ENCODE measurements around the gene CSTF1.

CSTF1 gene

DNA sequence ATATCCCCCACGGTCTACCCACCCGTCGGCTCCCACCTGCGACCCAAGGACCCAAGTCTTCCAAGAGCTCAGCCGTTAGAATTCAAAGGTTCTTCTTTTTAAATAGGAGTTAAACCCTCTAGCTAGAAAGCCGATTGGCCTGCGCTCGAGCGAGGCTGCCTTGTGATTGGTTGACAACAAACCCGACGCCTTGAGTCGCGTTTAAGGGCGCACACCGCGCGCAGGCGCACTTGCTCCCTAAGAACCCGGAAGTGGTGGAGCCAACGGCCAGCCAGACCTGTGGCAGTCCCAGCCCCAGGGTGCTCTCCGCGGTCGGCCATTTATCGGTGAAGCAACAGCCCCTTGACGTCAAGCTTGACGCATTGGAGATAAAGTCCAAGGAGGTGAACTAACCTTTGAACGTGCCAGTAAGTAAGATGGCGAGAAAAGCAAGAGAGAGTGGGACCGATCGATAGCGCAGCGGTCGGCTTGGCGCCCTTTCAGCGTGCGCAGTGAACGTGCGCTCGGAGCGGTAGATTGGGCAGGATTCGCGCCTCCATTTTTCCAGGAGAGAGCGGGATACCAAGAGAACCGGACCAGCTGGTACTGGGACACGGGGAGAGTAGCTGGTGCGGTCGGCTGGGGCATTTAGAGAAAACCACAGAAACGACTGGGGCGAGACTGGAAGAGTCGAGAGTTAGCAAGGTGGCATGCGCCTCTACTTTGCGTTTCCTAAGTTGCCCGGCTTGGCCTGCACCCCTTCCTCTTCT lies at the start of gene CSTF1, which contains the start of gene AURKA:
TSS of gene CSTF1 (plus strand) at position 514 of the 749 bp plus-strand sequence. CDS start 2,908 bp downstream, outside the sequence.
TSS of gene AURKA (minus strand) at position 84 of the 749 bp plus-strand sequence. CDS start 4,018 bp downstream, outside the sequence.
- DNase-seq = peak; percentile 99

DNA sequence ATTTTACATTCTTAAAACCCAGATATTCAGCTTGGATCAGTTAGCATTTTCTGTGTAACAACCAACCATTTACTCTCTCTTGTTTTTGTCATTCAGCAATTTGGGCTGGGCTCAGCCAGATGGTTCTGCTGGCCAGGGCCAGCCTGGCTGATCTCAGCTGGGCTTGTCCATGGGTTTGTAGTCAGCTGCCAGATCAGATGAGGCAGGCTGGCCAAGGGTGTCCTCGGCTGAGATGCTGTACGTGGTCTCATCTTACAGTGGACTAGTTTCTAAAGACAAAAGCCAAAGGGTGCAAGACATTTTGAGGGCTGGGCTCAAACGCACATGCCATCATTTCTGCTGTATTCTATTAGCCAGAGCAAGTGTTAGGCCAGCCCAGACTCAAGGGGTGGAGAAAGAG lies 49.7 kb upstream of the CSTF1 start:
- no peak for DNase-seq

- peak; percentile 75 for DNase-seq
These were observed 48.5 kb upstream of the CSTF1 start for GRCh38 chr20:56343861-56344381.

DNA sequence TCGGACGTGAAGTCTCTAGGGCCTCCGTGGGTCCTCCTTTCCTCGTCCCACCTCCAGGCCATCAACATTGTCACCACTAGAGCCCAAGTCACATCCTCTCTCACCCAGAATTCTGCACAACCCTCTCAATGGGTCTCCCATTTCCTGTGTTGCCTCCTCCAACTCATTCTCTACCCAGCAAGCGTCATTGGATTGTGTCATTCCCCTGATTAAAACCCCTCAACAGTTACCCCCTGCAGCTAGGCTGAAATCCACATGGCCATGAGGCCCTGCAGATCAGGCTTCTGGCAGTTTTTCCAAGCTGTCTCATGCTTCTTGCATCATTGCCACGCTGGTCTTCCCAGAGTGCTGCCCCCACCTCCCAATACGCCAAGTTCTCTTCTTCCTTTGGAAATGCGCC lies 46.5 kb upstream of the CSTF1 start:
- no peak for DNase-seq

DNA sequence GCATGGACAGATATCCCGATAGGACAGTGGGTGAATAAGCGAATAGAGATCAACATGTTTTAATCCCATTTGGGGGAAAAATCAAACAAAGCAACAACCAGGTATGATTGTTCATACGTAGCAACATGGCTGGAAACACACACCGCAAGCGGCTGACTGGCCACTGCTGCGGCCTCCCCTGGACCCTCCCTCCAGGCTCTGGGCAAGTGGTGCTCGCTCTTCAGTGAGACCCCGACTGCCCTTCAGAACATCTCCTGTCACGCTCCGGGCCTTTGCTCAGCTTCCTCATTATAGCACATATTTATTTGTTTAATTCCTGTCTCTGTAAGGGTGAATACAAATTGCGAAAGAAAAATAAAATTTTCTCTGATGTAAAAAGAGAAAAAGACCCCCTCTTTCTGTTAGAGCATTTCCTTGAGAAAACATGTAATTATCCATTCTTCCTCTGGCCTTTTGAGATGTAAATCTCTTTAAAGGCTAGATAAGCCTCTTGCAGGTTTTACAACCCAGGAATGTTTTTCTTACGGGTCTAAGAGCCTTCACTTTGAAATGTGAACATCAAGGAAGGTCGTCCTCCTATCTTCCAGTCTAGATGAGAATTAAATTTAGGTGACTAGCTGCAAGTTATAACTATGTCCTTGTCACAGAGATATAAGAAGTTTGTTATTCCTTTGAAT lies 44.7 kb upstream of the CSTF1 start:
- no peak for DNase-seq

DNA sequence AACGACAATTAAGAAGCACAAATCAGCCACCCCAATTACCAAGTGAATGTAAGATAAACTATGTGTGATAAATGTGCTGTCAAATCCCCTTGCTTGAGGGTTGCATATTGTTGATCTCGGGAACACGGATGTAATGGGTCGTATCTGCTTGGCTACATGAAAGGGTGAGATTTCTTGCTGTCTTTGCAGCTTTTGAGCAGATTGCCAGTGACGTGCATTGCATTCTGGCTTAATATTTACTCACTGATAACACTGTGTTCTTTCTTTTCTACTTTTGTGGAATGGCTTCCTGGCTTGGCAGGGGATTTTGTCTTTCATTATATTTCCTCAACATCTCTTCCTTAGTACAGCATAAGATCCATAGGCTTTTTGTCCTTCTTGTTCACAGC lies 44.1 kb upstream of the CSTF1 start:
- DNase-seq = no peak

DNA sequence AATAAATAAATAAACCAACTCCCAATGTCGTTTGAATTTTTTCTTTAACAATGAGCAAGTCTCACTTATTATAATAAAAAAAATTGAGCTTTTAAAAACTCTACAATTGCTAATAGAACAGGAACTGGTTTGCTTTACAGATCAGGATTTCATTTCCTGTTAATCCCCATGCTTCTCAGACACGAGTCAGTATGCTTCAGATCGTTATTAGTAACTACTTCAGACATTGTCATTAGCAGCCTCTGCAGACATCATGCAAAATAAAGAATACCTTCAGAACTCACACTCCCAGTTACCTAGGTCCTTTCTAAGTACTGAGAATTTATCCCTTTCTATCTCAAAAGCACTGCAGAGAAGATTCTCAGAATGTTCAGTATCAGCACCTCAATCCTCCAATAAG lies 43.7 kb upstream of the CSTF1 start:
- no peak for DNase-seq

GRCh38 chr20:56350842-56351241 lies 41.6 kb upstream of the CSTF1 start:
- DNase-seq = no peak

GRCh38 chr20:56352345-56353055 lies 39.9 kb upstream of the CSTF1 start:
- DNase-seq = no peak

DNA sequence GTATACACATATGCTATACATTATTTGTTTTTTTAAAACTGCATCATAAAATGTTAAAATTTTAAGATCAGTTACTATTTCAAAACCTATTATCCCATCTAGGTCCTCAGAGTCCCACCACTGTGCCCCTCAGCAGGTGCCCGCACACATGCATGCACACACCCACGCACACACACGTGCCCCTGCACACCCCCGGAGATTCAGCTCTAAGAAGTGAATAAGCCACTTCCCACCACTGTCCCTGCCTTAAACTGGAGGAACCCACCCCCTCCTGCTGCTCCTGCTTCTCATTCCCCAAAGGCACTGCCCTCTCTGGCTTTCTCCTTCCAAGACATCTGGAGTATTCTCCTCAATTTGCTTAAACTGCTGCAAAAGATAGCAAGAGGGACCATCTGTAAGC lies 39.1 kb upstream of the CSTF1 start:
- DNase-seq = no peak

GRCh38 chr20:56358070-56358469 lies 34.4 kb upstream of the CSTF1 start:
- no peak for DNase-seq

- peak; percentile 93 for DNase-seq
These were observed 33.7 kb upstream of the CSTF1 start, which contains the start of gene FAM210B for GRCh38 chr20:56358600-56359211. Gene FAM210B (plus strand): TSS chr20:56358974. CDS start chr20:56359006, 32 bp downstream.

GRCh38 chr20:56359212-56360132 lies 33.0 kb upstream of the CSTF1 start:
- DNase-seq = peak; percentile 70

GRCh38 chr20:56360133-56360907 lies 32.1 kb upstream of the CSTF1 start:
- DNase-seq = peak; percentile 29

- no peak for DNase-seq
These were observed 31.6 kb upstream of the CSTF1 start for GRCh38 chr20:56360908-56361205.

DNA sequence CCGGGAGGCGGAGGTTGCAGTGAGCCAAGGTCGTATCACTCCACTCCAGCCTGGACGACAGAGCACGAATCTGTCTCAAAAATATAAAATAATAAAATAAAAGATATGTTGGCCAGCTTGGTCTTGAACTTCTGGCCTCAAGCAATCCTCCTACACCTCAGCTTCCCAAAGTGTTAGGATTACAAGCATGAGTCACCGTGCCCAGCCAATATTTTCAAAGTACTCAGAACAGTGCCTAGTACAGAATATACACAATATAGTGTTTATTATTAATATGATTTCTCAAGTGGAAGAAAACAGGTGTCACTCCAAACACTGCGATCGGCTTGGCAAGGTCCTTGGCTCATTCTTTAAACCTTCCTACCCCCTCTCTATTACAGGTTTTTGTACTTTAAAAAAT lies 30.5 kb upstream of the CSTF1 start:
- no peak for DNase-seq

GRCh38 chr20:56362833-56363413 lies 29.5 kb upstream of the CSTF1 start:
- peak; percentile 98 for DNase-seq

DNA sequence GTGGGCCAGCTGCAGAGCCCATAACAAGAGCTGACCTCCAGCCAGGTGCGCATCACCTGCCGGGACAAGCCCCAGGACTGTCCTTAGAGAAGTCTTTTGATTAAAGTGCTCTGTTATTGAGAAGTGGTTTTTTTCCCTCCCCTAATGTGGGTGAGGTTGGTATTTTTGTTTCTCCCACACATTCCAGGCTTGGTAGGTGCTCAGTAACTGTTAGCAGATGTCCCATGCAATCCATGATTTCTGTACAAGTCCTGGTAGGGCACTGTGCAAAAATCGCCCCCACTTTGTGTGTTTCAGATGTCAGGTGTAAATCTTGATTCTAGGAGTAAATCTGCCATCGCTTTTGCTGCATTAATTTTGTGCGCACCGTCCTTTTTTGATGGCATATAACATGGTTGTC lies 29.0 kb upstream of the CSTF1 start:
- DNase-seq = no peak

GRCh38 chr20:56368351-56369134 lies 23.9 kb upstream of the CSTF1 start:
- DNase-seq = no peak

- no peak for DNase-seq
These were observed 23.3 kb upstream of the CSTF1 start for GRCh38 chr20:56369179-56369578.
